H1 (cell line): ENCODE measurements around the gene KIFC1. TPM values are rescaled to one million over a fixed set of nuclear protein-coding genes. Genes with fewer than 3 reads are reported as not detected.

Experiments used
- CTCF ChIA-PET: fragments of 300-600 bp; sonication (Branson Sonifier 250); formaldehyde crosslinking; loops from one replicate; lab custom pipeline; 2021; ENCODE audit not compliant: partially characterized antibody; lab: Charles Lee
- POLR2A ChIA-PET: fragments of 300-600 bp; sonication (Branson Sonifier 250); formaldehyde crosslinking; loops from one replicate; lab custom pipeline; 2021; ENCODE audit warnings: inconsistent platforms; ENCODE audit not compliant: partially characterized antibody; lab: Charles Lee
- DNase-seq, 2 experiments: peaks; one replicate each; pipeline versions ENCODE4 v3.0.0 to v3.0.0-alpha.2; 2010 to 2022; ENCODE audit warnings: low spot score in 2 of 2, low read depth in 1 of 2, mixed read lengths in 1 of 2
- FAIRE-seq: peaks from 2 replicates; lab custom pipeline; 2011; peaks lifted over from hg19 to GRCh38; lab: Jason Lieb, UNC
- H2AFZ ChIP-seq: 2 replicates; pipeline ENCODE4 v1.8.1; 2012; ENCODE audit warnings: low read length, inconsistent platforms
- H2AK5ac ChIP-seq: 2 replicates; pipeline ENCODE4 v1.6.1; 2013; ENCODE audit warnings: low read depth, low read length
- H2BK120ac ChIP-seq: replicated peaks from 2 replicates; pipeline ENCODE3; 2013; ENCODE audit warnings: low read depth, low read length, inconsistent platforms
- H2BK12ac ChIP-seq: 2 replicates; pipeline ENCODE4 v1.6.1; 2013; ENCODE audit warnings: low read depth, low read length
- H2BK15ac ChIP-seq: 2 replicates; pipeline ENCODE4 v1.6.1; 2013; ENCODE audit warnings: low read length
- H2BK20ac ChIP-seq: 2 replicates; pipeline ENCODE4 v1.6.1; 2013; ENCODE audit warnings: low read length
- H2BK5ac ChIP-seq: 2 replicates; pipeline ENCODE4 v1.6.1; 2013; ENCODE audit warnings: low read depth, low read length
- H3K14ac ChIP-seq: 2 replicates; pipeline ENCODE4 v1.6.1; 2013; ENCODE audit warnings: inconsistent platforms; ENCODE audit not compliant: insufficient read length
- H3K18ac ChIP-seq: 2 replicates; pipeline ENCODE4 v1.6.1; 2013; ENCODE audit warnings: low read length; ENCODE audit errors: extremely low read depth
- H3K23ac ChIP-seq: 2 replicates; pipeline ENCODE4 v1.6.1; 2013; ENCODE audit warnings: inconsistent platforms; ENCODE audit not compliant: insufficient read length
- H3K23me2 ChIP-seq: 2 replicates; pipeline ENCODE4 v1.6.1; 2013; ENCODE audit warnings: low read depth, low read length
- H3K27ac ChIP-seq: 2 replicates; pipeline ENCODE4 v1.6.1; 2011; ENCODE audit warnings: low read depth, low read length, inconsistent platforms
- H3K27me3 ChIP-seq, 4 experiments: replicated peaks in 1 of 4; 1 replicate in 1 of 4; 2 replicates in 3 of 4; pipeline versions ENCODE4 v1.6.1 to v1.8.1; 2011 to 2013; ENCODE audit warnings: low read length in 3 of 4, mild to moderate bottlenecking in 3 of 4, inconsistent platforms in 2 of 4, mixed read lengths in 2 of 4, moderate library complexity in 1 of 4; ENCODE audit not compliant: control insufficient read depth in 3 of 4, insufficient read depth in 3 of 4; ENCODE audit errors: extremely low read depth in 1 of 4
- H3K36me3 ChIP-seq, 4 experiments: 2 replicates each; pipeline versions ENCODE4 v1.6.1 to v1.8.1; 2011 to 2013; ENCODE audit warnings: mild to moderate bottlenecking in 4 of 4, low read length in 3 of 4, moderate library complexity in 2 of 4, control low read depth in 1 of 4, inconsistent platforms in 1 of 4; ENCODE audit not compliant: insufficient read depth in 4 of 4, control insufficient read depth in 2 of 4
- H3K4ac ChIP-seq: replicated peaks from 2 replicates; pipeline ENCODE3; 2013; ENCODE audit warnings: low read length, low read depth, mixed read lengths, inconsistent platforms; ENCODE audit not compliant: insufficient read length
- H3K4me1 ChIP-seq, 4 experiments: replicated peaks in 1 of 4; 1 replicate in 1 of 4; 2 replicates in 3 of 4; pipeline versions ENCODE4 v1.6.1 to v1.8.1; 2011 to 2013; ENCODE audit warnings: low read length in 3 of 4, inconsistent platforms in 2 of 4, mixed read lengths in 1 of 4; ENCODE audit not compliant: insufficient read depth in 4 of 4, control insufficient read depth in 3 of 4
- H3K4me2 ChIP-seq, 2 experiments: 2 replicates each; pipeline versions ENCODE4 v1.6.1 to v1.8.1; 2011 to 2013; ENCODE audit warnings: low read depth in 2 of 2, low read length in 2 of 2, control low read depth in 1 of 2, inconsistent platforms in 1 of 2, mild to moderate bottlenecking in 1 of 2; ENCODE audit not compliant: insufficient read depth in 1 of 2
- H3K4me3 ChIP-seq, 4 experiments: fragments of 200-600, 300-600 bp in 1 of 4; sonication (generic), shearing (Covaris generic), sonication (Bioruptor Twin) in 1 of 4; 2 replicates each; pipeline versions ENCODE4 v1.5.1 to v1.8.1; 2011 to 2016; ENCODE audit warnings: low read length in 4 of 4, low read depth in 3 of 4, control low read depth in 2 of 4, inconsistent platforms in 2 of 4, mild to moderate bottlenecking in 2 of 4, mixed read lengths in 1 of 4, moderate library complexity in 1 of 4; ENCODE audit not compliant: insufficient read depth in 2 of 4; ENCODE audit errors: extremely low read depth in 1 of 4
- H3K56ac ChIP-seq: replicated peaks from 2 replicates; pipeline ENCODE3; 2013; ENCODE audit warnings: low read depth, mild to moderate bottlenecking, mixed read lengths, low read length, inconsistent platforms; ENCODE audit not compliant: insufficient read length
- H3K79me1 ChIP-seq: 2 replicates; pipeline ENCODE4 v1.6.1; 2013; ENCODE audit warnings: low read depth, low read length, control low read depth
- H3K79me2 ChIP-seq, 2 experiments: 2 replicates each; pipeline versions ENCODE4 v1.6.1 to v1.8.1; 2012 to 2013; ENCODE audit warnings: low read length in 2 of 2, mild to moderate bottlenecking in 2 of 2, inconsistent platforms in 1 of 2; ENCODE audit not compliant: insufficient read depth in 2 of 2, control insufficient read depth in 1 of 2
- H3K9ac ChIP-seq, 4 experiments: replicated peaks in 1 of 4; 1 replicate in 1 of 4; 2 replicates in 3 of 4; pipeline versions ENCODE4 v1.6.1 to v1.8.1; 2011 to 2013; ENCODE audit warnings: low read depth in 3 of 4, low read length in 3 of 4, control low read depth in 2 of 4, mild to moderate bottlenecking in 2 of 4, moderate library complexity in 2 of 4, inconsistent platforms in 1 of 4; ENCODE audit errors: extremely low read depth in 1 of 4
- H3K9me3 ChIP-seq, 2 experiments: 2 replicates each; pipeline versions ENCODE4 v1.6.1 to v1.8.1; 2012 to 2013; ENCODE audit warnings: mild to moderate bottlenecking in 2 of 2, moderate library complexity in 2 of 2, control low read depth in 1 of 2, inconsistent platforms in 1 of 2, low read depth in 1 of 2, low read length in 1 of 2, mixed read lengths in 1 of 2; ENCODE audit not compliant: insufficient read depth in 2 of 2
- H4K20me1 ChIP-seq, 2 experiments: replicated peaks in 1 of 2; 2 replicates each; pipeline versions ENCODE3 to v1.8.1; 2011 to 2013; ENCODE audit warnings: inconsistent platforms in 2 of 2, low read length in 2 of 2, mild to moderate bottlenecking in 1 of 2; ENCODE audit not compliant: insufficient read depth in 2 of 2, control insufficient read depth in 1 of 2
- H4K5ac ChIP-seq: 2 replicates; pipeline ENCODE4 v1.6.1; 2013; ENCODE audit warnings: low read length, low read depth, mixed read lengths, inconsistent platforms; ENCODE audit not compliant: insufficient read length
- H4K8ac ChIP-seq: 2 replicates; pipeline ENCODE4 v1.8.0; 2013; ENCODE audit warnings: mild to moderate bottlenecking, moderate library complexity, low read length, inconsistent platforms; ENCODE audit not compliant: insufficient read depth; ENCODE audit errors: extremely low read depth
- H4K91ac ChIP-seq: replicated peaks from 2 replicates; pipeline ENCODE3; 2013; ENCODE audit warnings: low read length, mixed read lengths, inconsistent platforms; ENCODE audit not compliant: insufficient read length
- CEBPB ChIP-seq: IDR thresholded peaks from 2 replicates; pipeline ENCODE4 v1.6.1; 2012; ENCODE audit warnings: low read depth, low read length
- CHD2 ChIP-seq: IDR thresholded peaks from 2 replicates; pipeline ENCODE4 v1.6.1; 2012; ENCODE audit warnings: low read length, improper control_type of control experiment
- KDM1A ChIP-seq: fragments of 200-600, 300-600 bp; sonication (generic); IDR thresholded peaks from 2 replicates; pipeline ENCODE4 v1.7.1; 2016; ENCODE audit warnings: mild to moderate bottlenecking, low read length, borderline replicate concordance
- PHF8 ChIP-seq: fragments of 200-600 bp; sonication (generic); conservative IDR thresholded peaks from 2 replicates; pipeline ENCODE4 v1.7.1; 2012; ENCODE audit warnings: low read depth, mild to moderate bottlenecking, inconsistent platforms, low read length, moderate library complexity
- POLR2A ChIP-seq, 2 experiments: IDR thresholded peaks; 1 replicate in 1 of 2; 2 replicates in 1 of 2; pipeline ENCODE4 v1.6.1; 2011; ENCODE audit warnings: low read depth in 2 of 2, low read length in 2 of 2, mild to moderate bottlenecking in 2 of 2; ENCODE audit errors: control extremely low read depth in 1 of 2
- SP1 ChIP-seq: IDR thresholded peaks from 2 replicates; pipeline ENCODE4 v1.6.1; 2011; ENCODE audit warnings: low read depth, low read length
- TAF1 ChIP-seq: IDR thresholded peaks from 2 replicates; pipeline ENCODE4 v1.6.1; 2011; ENCODE audit warnings: mild to moderate bottlenecking, low read depth, low read length
- USF2 ChIP-seq: IDR thresholded peaks from 2 replicates; pipeline ENCODE4 v1.6.1; 2011; ENCODE audit warnings: low read length, improper control_type of control experiment
- WGBS, 2 experiments: shearing (Covaris generic) in 1 of 2; methylation state at CpG; one replicate each; pipeline versions ENCODE4 v1.1.6 to v1.1.7; 2013 to 2015; ENCODE audit warnings: low lambda C conversion rate in 2 of 2, mixed read lengths in 2 of 2, inconsistent platforms in 1 of 2, low coverage in 1 of 2, missing lambda C conversion rate in 1 of 2; ENCODE audit not compliant: insufficient replicate concordance in 2 of 2, insufficient coverage in 1 of 2, insufficient read length in 1 of 2; ENCODE audit errors: extremely low coverage in 1 of 2, missing lambda C conversion rate in 1 of 2; 5-methylcytosine and 5-hydroxymethylcytosine counted together
- polyA plus RNA-seq, 7 experiments: library from polyadenylated mRNA; depleted of rRNA in 3 of 7; stranded (reverse) in 5 of 7; unstranded in 2 of 7; fragments of >200 nt in 5 of 7; fragments of 200-250 nt in 2 of 7; gene quantifications; 1 replicate in 5 of 7; 2 replicates in 1 of 7; 4 replicates in 1 of 7; pipeline versions ENCODE4 v1.2.1 to v1.2.3, GENCODE V29; 2011 to 2013; ENCODE audit warnings: missing spikeins in 2 of 7, mixed read lengths in 2 of 7
- total RNA-seq: library from RNA; stranded (reverse); fragmentation: NEBNext Ultra II Directional; extraction: Animal tissue kit (Norgen Biotek cat#: 25700); gene quantifications from 2 replicates; pipeline ENCODE4 v1.2.1, GENCODE V29; 2021

KIFC1 gene
- total and polyA plus RNA-seq, 2 of the 8 experiments (the other 6 are each of a cell fraction or from before 2014, with no cell fraction given): 46.6 to 64.3 TPM

GRCh38 chr6:33421344-33421643 lies 29.7 kb downstream of the KIFC1 start:
- H3K27me3 ChIP-seq: no peaks in the 10 kb centered on the region
- peaks cover 19 to 52% of the 10 kb centered on the region in 2 experiments for H3K79me2 ChIP-seq
- WGBS, 2 experiments: 89% methylated on average over 2 of the region's 2 CpGs; no CpG with 5 or more reads in 1 of the 2 experiments
- FAIRE-seq (no peak), DNase-seq (no peak)
- H3K4me1 ChIP-seq: peaks cover 8 to 32% (median 12%) of the 10 kb centered on the region in 4 experiments; a peak in 6 of 7 replicates
- H3K4ac ChIP-seq: no peak overlapping the region
- peaks cover 30% of the 10 kb centered on the region for H3K23me2 ChIP-seq
- no peak overlapping the region for H2BK120ac ChIP-seq
- H3K14ac ChIP-seq: no peak overlapping the region
- H3K27ac ChIP-seq: no peak overlapping the region
- H3K18ac ChIP-seq: no peak overlapping the region
- TF ChIP-seq CEBPB (no peak), SP1 (no peak), TAF1 (no peak), KDM1A (no peak), CHD2 (no peak), USF2 (no peak), POLR2A (IDR thresholded peaks at IDR 0.05; ENCODE audit: control extremely low read depth in 1 of 2, low read depth in 2 of 2, low read length in 2 of 2) (no peak), PHF8 (no peak)
- H2BK5ac ChIP-seq: no peak overlapping the region
- POLR2A ChIA-PET: no interaction called here
- H2AFZ ChIP-seq: no peak overlapping the region
- H2BK12ac ChIP-seq: no peak overlapping the region
- H3K4me3 ChIP-seq: peak overlapping the region in 3 of 4 experiments; percentile 11 to 99 (median 68); a peak in 4 of 8 replicates
- H4K8ac ChIP-seq: no peak overlapping the region
- H3K4me2 ChIP-seq: peak overlapping the region; percentile 49 to 89
- no peak overlapping the region for H2BK15ac ChIP-seq
- H4K91ac ChIP-seq: no peak overlapping the region
- H4K5ac ChIP-seq: no peak overlapping the region
- peaks cover 2% of the 10 kb centered on the region; the same call in 1 of the 2 replicates for H3K79me1 ChIP-seq
- no peak overlapping the region for H3K9ac ChIP-seq
- H2AK5ac ChIP-seq: no peak overlapping the region
- H3K56ac ChIP-seq: no peak overlapping the region
- CTCF ChIA-PET: no interaction called here
- H3K36me3 ChIP-seq: peaks cover 0 to 13% (median 10%) of the 10 kb centered on the region in 4 experiments; a peak in 5 of 8 replicates
- peaks cover 0 to 6% of the 10 kb centered on the region in 2 experiments for H4K20me1 ChIP-seq
- H3K23ac ChIP-seq: no peak overlapping the region
- no peaks in the 10 kb centered on the region for H3K9me3 ChIP-seq
- H2BK20ac ChIP-seq: no peak overlapping the region
